GM19372 (cell line): ENCODE data around the gene SPEM1.
A peak's percentile ranks its signal among the peaks of the same experiment; 100 is the strongest.

Experiments used
- ATAC-seq: cut with Tn5 transposase; IDR thresholded peaks from one replicate; pipeline ENCODE4 v1.9.1; 2021; ENCODE audit warnings: mild to moderate bottlenecking, low read depth, moderate library complexity; ENCODE audit not compliant: unreplicated experiment

SPEM1 gene

GRCh38 chr17:7419819-7420610 is at the start of gene SPEM1:
TSS of gene SPEM1 (plus strand) at chr17:7420324. CDS start at chr17:7420385, 61 bp downstream.
- no peak for ATAC-seq

- ATAC-seq = no peak
Observed at GRCh38 chr17:7370853-7371252, 49.3 kb upstream of the SPEM1 start.

- no peak for ATAC-seq
Observed at GRCh38 chr17:7374353-7374752, 45.8 kb upstream of the SPEM1 start.

- no peak for ATAC-seq
Observed at GRCh38 chr17:7379134-7379533, 41.0 kb upstream of the SPEM1 start.

GRCh38 chr17:7380321-7380720 is 39.8 kb upstream of the SPEM1 start:
- ATAC-seq = no peak

- no peak for ATAC-seq
Observed at GRCh38 chr17:7380855-7381683, 39.1 kb upstream of the SPEM1 start, which contains the start of gene TNK1. TSS of gene TNK1 (plus strand) at chr17:7381089. CDS start at chr17:7382927, 1,838 bp downstream.

GRCh38 chr17:7382901-7383300 is 37.2 kb upstream of the SPEM1 start:
- no peak for ATAC-seq

GRCh38 chr17:7383371-7383741 is 36.8 kb upstream of the SPEM1 start:
- no peak for ATAC-seq

- peak; percentile 89 for ATAC-seq
Observed at GRCh38 chr17:7383742-7384488, 36.2 kb upstream of the SPEM1 start.

- no peak for ATAC-seq
Observed at GRCh38 chr17:7384489-7385081, 35.5 kb upstream of the SPEM1 start.

GRCh38 chr17:7388856-7389255 is 31.3 kb upstream of the SPEM1 start:
- ATAC-seq = no peak

- ATAC-seq = no peak
Observed at GRCh38 chr17:7389924-7390910, 29.9 kb upstream of the SPEM1 start.

- ATAC-seq = no peak
Observed at GRCh38 chr17:7391307-7391706, 28.8 kb upstream of the SPEM1 start.

- ATAC-seq = no peak
Observed at GRCh38 chr17:7392696-7393612, 27.2 kb upstream of the SPEM1 start.

GRCh38 chr17:7393613-7394451 is 26.3 kb upstream of the SPEM1 start:
- peak; percentile 39 for ATAC-seq

GRCh38 chr17:7394452-7395191 is 25.5 kb upstream of the SPEM1 start, which contains the start of gene PLSCR3:
TSS of gene PLSCR3 (minus strand) at chr17:7394525. CDS start at chr17:7394110, 415 bp downstream.
- ATAC-seq = peak; percentile 78

- no peak for ATAC-seq
Observed at GRCh38 chr17:7396147-7396546, 24.0 kb upstream of the SPEM1 start.
